ENCODE results near the gene RIPK3.

- TF ChIP-seq CTCF (IDR thresholded peaks at IDR 0.05) (no peak), POLR2A (IDR thresholded peaks at IDR 0.05) (no peak)
These were observed 52.8 kb downstream of the RIPK3 start for GRCh38 chr14:24286996-24287395.

Measured in Peyer's patch (tissue), 4 donors.